Kidney (tissue), 14 donors: ENCODE results near the gene MEGF9. TPM values are rescaled to one million over a fixed set of nuclear protein-coding genes. Genes with fewer than 3 reads are reported as not detected.
A peak's percentile ranks its signal among the peaks of the same experiment; 100 is the strongest.

ENCODE experiments used
- DNase-seq, 5 donors: peaks; one replicate each; pipeline ENCODE4 v3.0.0-alpha.2; 2013 to 2020
- FAIRE-seq: peaks from 2 replicates; lab custom pipeline; 2012; peaks lifted over from hg19 to GRCh38; lab: Jason Lieb, UNC
- H3K27ac ChIP-seq, 2 donors: one replicate each; pipeline ENCODE4 v1.7.0; 2013; ENCODE audit warnings: low read depth in 2 of 2, low read length in 2 of 2, inconsistent platforms in 1 of 2
- H3K27me3 ChIP-seq: one replicate; pipeline ENCODE4 v1.7.1; 2013; ENCODE audit warnings: low read length, inconsistent platforms; ENCODE audit not compliant: control insufficient read depth, insufficient read depth
- H3K36me3 ChIP-seq, 3 donors: one replicate each; pipeline versions ENCODE4 v1.7.0 to v1.7.1; 2013; ENCODE audit warnings: low read length in 3 of 3, control low read depth in 1 of 3, inconsistent platforms in 1 of 3; ENCODE audit not compliant: insufficient read depth in 3 of 3, control insufficient read depth in 2 of 3
- H3K4me1 ChIP-seq, 3 donors: one replicate each; pipeline versions ENCODE4 v1.7.0 to v1.7.1; 2013; ENCODE audit warnings: low read length in 3 of 3, inconsistent platforms in 1 of 3, low read depth in 1 of 3; ENCODE audit not compliant: control insufficient read depth in 2 of 3, insufficient read depth in 2 of 3
- H3K4me3 ChIP-seq, 3 donors: one replicate each; pipeline versions ENCODE4 v1.7.0 to v1.8.1; 2013; ENCODE audit warnings: low read length in 3 of 3, control low read depth in 1 of 3, inconsistent platforms in 1 of 3
- H3K9ac ChIP-seq, 3 donors: one replicate each; pipeline versions ENCODE4 v1.7.0 to v1.7.1; 2013; ENCODE audit warnings: low read length in 3 of 3, control low read depth in 1 of 3, inconsistent platforms in 1 of 3
- H3K9me3 ChIP-seq, 3 donors: one replicate each; pipeline versions ENCODE4 v1.7.0 to v1.7.1; 2013; ENCODE audit warnings: low read length in 3 of 3, control low read depth in 1 of 3, inconsistent platforms in 1 of 3; ENCODE audit not compliant: control insufficient read depth in 2 of 3, insufficient read depth in 1 of 3
- CTCF ChIP-seq: IDR thresholded peaks from 3 replicates; pipeline ENCODE4 v1.5.1; 2012; ENCODE audit warnings: mild to moderate bottlenecking, moderate library complexity, borderline replicate concordance; ENCODE audit not compliant: insufficient read depth; ENCODE audit errors: extremely low read depth
- intact Hi-C: fragments of 100-400 bp; cut with DNase I; formaldehyde crosslinking; loops from one replicate; pipeline ENCODE4 v1.11.1; 2022
- polyA plus RNA-seq: library from polyadenylated mRNA; stranded (reverse); fragments of 350-450 nt; fragmentation: Illumina TruSeq; extraction: RNeasy Lipid Tissue Mini Kit (QIAGEN cat#74804); gene quantifications from one replicate; pipeline ENCODE4 v1.2.3, GENCODE V29; 2014; ENCODE audit warnings: low read depth, low replicate concordance; ENCODE audit not compliant: insufficient read depth
- total RNA-seq: library from RNA; stranded (reverse); fragmentation: NEBNext Ultra II Directional; extraction: Animal tissue kit (Norgen Biotek cat#: 25700); gene quantifications from one replicate; pipeline ENCODE4 v1.2.1, GENCODE V29; 2021
- donor health status: control.
- donor health status: control.
- donor health status: control.
- donor health status: control.
- donor health status: control.
- donor health status: DM: yes; HTN: yes; CAD: no.
- donor health status: Normal renal cell carcinoma (clear cell type).

Gene MEGF9
- total and polyA plus RNA-seq, 2 donors from 2014 or later: 12.4 to 20.4 TPM

DNA sequence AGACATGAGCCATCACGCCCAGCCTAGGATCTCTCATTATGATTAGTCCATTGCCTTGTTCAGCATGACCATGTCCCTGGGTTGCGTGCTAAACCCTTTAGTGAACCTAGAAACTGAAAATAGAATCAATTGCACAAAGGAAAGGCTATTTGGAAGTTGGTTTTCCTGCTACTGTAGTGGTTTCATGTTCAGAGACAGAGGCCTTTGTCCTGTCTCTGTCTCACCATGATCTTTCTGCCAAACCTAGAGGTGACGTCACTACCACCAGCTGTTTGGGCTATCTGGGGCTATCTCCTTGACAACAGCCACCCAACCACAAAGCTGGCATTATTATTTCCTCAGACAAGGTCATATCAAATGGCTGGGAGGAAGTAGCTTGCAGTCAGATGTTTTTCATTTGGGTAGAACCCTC lies 130.3 kb downstream of the MEGF9 start:
- Histone ChIP-seq H3K27ac (no peak overlapping the region), H3K9me3 (no peaks in the 10 kb centered on the region), H3K9ac (no peak overlapping the region), H3K36me3 (no peaks in the 10 kb centered on the region), H3K4me1 (peaks cover 2 to 9% (median 9%) of the 10 kb centered on the region in 3 donors), H3K4me3 (no peak overlapping the region), H3K27me3 (no peaks in the 10 kb centered on the region)
- TF ChIP-seq CTCF: no peak
- intact Hi-C loops: no loop called here
- DNase-seq (peak in 4 of 5 donors; percentile 66 to 73 (median 67)), FAIRE-seq (no peak)

- Histone ChIP-seq H3K27me3 (no peaks in the 10 kb centered on the region), H3K4me1 (peaks cover 2 to 12% (median 11%) of the 10 kb centered on the region in 3 donors), H3K36me3 (no peaks in the 10 kb centered on the region), H3K9me3 (no peaks in the 10 kb centered on the region), H3K27ac (no peak within 1 kb of the TSS), H3K4me3 (peak within 1 kb of the TSS; percentile 85 to 94 (median 90)), H3K9ac (peak within 1 kb of the TSS; percentile 69 to 77 (median 71))
- FAIRE-seq: peak; percentile 81
- no peak for TF ChIP-seq CTCF
- peak; percentile 96 to 99 (median 98) for DNase-seq
- intact Hi-C loops: no loop called here
Measured at GRCh38 chr9:120580051-120580896, 134.0 kb downstream of the MEGF9 start, which contains the start of gene CDK5RAP2. TSS of gene CDK5RAP2 (minus strand) at chr9:120580167. CDS start at chr9:120579978, 189 bp downstream.

- no peak for FAIRE-seq
- Histone ChIP-seq H3K27me3 (no peaks in the 10 kb centered on the region), H3K4me1 (peaks cover 2 to 12% (median 11%) of the 10 kb centered on the region in 3 donors), H3K36me3 (no peaks in the 10 kb centered on the region), H3K9me3 (no peaks in the 10 kb centered on the region), H3K4me3 (peak overlapping the region; percentile 85 to 94 (median 90)), H3K27ac (no peak overlapping the region), H3K9ac (peak overlapping the region; percentile 69 to 77 (median 71))
- peak in 3 of 5 donors; percentile 11 to 56 (median 42) for DNase-seq
- intact Hi-C loops: no loop called here
- TF ChIP-seq CTCF: no peak
Measured at GRCh38 chr9:120579139-120580050, 134.9 kb downstream of the MEGF9 start.
